ENCODE data around the gene PCOLCE2.

The PCOLCE2 gene

DNA sequence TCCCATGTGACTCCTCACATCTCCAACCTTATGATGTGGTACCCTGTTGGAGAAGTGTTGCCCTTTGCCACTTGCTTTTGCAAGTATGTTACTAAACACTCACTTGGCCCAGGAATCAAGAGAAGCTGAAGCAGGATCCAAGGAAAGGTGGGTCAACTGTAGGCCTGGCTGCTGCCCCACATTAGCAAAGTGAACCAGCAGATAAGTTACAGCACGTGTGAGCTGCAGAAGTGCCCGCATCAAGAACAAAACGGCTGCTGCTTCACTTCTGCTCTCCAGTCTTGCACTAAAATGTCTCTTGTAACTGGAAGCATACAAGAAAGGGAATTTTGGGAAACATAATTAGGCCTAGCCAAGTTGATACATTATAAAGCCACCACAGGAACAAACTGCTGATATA lies 79.6 kb downstream of the PCOLCE2 start:
- DNase-seq (ENCODE audit: low read depth in 2 of 2), result no peak

GRCh38 chr3:142808103-142808917 lies 80.6 kb downstream of the PCOLCE2 start:
- no peak for DNase-seq (ENCODE audit: low read depth in 2 of 2)

GRCh38 chr3:142802891-142803290 lies 86.0 kb downstream of the PCOLCE2 start:
- DNase-seq (ENCODE audit: low read depth in 2 of 2), result no peak

DNA sequence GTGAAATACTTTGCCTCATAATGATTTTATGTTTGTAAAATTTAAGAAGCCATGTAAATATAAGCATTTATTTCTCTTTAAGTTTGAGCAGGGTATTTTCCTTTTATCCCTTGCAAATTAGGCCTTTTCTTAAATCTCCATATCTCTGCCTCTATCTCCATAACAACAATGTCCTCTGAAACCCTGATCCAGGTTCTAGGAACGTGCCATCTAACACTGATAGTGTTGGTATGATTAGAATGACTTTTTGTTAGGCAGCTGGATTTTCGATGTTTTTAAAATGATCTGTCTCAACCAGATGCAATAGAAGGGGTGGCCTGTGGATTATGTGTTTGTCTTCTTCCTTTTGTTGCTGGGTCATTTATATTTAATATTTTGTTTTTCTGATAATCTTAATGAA lies 87.1 kb downstream of the PCOLCE2 start:
- DNase-seq (ENCODE audit: low read depth in 2 of 2), result no peak

- no peak for DNase-seq (ENCODE audit: low read depth in 2 of 2)
Measured at GRCh38 chr3:142796823-142797222, 92.1 kb downstream of the PCOLCE2 start.

DNA sequence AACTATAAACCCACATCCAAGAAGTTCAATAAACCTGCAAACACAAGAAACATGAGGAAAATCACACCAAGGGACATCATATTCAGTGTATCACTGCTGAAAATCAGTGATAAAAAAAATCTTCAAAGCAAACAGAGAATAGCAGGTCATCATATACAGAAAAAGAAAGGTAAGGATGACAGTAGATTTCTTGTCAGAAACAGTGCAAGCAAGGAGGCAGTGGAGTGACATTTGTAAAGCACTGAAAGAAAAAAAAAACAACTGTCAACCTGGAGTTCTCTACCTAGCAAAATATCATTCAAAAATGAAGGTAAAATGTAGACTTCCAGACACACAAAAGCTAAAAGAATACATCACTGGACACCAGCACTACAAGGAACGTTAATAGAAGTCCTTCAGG lies 93.6 kb downstream of the PCOLCE2 start:
- no peak for DNase-seq (ENCODE audit: low read depth in 2 of 2)

DNA sequence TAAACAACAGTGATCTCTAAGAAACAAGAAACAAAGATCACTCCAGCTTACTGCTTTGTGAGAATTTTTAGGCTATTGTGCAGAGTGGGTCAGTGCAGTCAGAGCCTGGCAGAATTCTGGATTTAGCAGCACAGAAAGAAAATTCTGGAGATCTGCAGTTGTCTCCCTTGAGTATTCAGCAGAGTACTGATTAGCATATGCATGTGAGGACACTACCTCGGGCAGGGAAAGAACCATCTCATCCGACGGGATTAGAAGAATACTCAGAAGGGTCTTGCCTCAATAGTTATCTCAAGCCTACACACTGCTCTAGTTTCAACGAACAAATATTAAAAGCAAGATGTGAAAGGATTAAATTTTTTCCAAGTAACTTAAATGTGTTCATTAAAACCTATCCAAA lies 94.4 kb downstream of the PCOLCE2 start:
- no peak for DNase-seq (ENCODE audit: low read depth in 2 of 2)

- DNase-seq (ENCODE audit: low read depth in 2 of 2), result no peak
Measured at GRCh38 chr3:142787719-142788118, 101.2 kb downstream of the PCOLCE2 start.

GRCh38 chr3:142785996-142786395 lies 102.9 kb downstream of the PCOLCE2 start:
- DNase-seq (ENCODE audit: low read depth in 2 of 2), result no peak

DNA sequence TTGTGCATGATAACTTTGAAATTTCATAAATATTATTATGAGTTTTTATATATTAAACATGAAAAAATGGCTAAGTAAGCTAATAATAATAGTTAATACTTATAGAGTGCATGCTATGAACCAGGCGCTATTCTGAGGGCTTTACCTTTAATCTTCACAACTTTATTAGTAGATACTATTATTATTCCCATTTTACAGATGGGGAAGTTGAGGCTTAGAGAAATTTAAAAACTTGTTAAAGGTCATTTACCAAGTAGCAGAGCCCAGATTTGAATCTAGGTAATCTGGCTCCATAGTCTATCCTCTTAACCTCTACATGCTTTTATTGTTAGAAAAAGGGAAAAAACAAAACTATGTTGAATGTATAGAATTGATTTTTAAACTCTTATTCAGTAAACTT lies 104.7 kb downstream of the PCOLCE2 start:
- DNase-seq (ENCODE audit: low read depth in 2 of 2), result no peak

DNA sequence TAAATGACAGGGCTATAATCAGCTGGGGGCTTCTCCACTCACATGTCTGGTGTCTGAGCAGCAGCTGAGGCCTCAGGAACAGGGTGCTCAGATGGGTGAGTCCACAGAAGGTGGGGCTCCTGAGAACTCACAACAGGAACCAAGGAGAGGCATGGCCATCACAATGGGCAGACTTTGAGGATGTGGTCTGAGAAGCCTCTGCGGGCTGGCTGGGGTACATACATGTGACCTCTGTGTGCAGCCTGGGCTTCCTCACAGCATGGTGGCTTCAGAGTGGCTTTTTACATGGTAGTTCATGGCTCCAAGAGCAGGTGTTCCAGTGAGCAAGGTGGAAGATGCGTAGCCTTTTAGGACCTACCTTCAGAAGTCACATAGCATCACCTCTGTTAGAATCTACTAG lies 106.3 kb downstream of the PCOLCE2 start:
- no peak for DNase-seq (ENCODE audit: low read depth in 2 of 2)

GRCh38 chr3:142779591-142779990 lies 109.3 kb downstream of the PCOLCE2 start:
- no peak for DNase-seq (ENCODE audit: low read depth in 2 of 2)

- DNase-seq (ENCODE audit: low read depth in 2 of 2), result no peak
Measured at GRCh38 chr3:142778541-142778940, 110.3 kb downstream of the PCOLCE2 start.

DNA sequence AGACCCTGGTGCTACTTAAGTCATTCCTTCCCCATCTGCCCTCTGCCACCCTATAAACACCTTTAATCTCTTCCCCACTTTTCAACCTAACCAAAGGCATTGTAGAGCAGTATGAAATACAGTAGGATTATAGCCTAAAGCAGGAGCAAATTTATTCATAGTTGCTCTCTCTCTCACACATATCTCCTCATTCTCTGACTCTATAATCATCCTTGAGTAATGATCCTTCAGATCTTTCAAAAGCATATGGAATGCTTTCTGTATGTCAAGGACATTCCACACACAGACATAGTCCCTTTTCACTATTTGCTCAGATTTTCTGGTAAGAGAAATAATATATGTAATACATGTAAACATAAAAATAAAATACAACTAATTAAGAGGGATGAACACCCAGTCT lies 111.0 kb downstream of the PCOLCE2 start:
- DNase-seq (ENCODE audit: low read depth in 2 of 2), result no peak

GRCh38 chr3:142768338-142768737 lies 120.5 kb downstream of the PCOLCE2 start:
- DNase-seq (ENCODE audit: low read depth in 2 of 2), result no peak

Measured in stimulated activated CD8-positive, alpha-beta memory T cell treated with anti-CD3 and anti-CD28 coated beads, Interleukin-15, amount 100 ng/mL, for 48 hours (primary cell).